Measurements from ENCODE around the gene CREBRF.

GRCh38 chr5:173094012-173094661 is 38.0 kb downstream of the CREBRF start:
- TF ChIP-seq CTCF (IDR thresholded peaks at IDR 0.05; ENCODE audit: insufficient read depth, low read length) (no peak), REST (IDR thresholded peaks at IDR 0.05; ENCODE audit: insufficient replicate concordance, low read depth) (no peak), GABPA (IDR thresholded peaks at IDR 0.05; ENCODE audit: low read depth) (no peak), POLR2AphosphoS5 (IDR thresholded peaks at IDR 0.05; ENCODE audit: low read depth) (no peak)

Measured in HL-60 (cell line).